MM.1S (cell line): ENCODE measurements around the gene RPS6KC1.
"Not testable (repeated sequence)": the region's sequence is repeated elsewhere in the genome, so short reads cannot be mapped to it uniquely, and the experiment has no call there.

Source experiments
- EZH2 ChIP-seq: fragments of 300-600 bp; sonication (generic); optimal IDR thresholded peaks from 2 replicates; pipeline ENCODE3; 2017; ENCODE audit warnings: low read depth, mild to moderate bottlenecking, antibody characterized with exemption, low read length, mixed read lengths
- EZH2phosphoT487 ChIP-seq: fragments of 300-600 bp; sonication (generic); IDR thresholded peaks from 2 replicates; pipeline ENCODE4 v1.6.1; 2018; ENCODE audit warnings: antibody characterized with exemption, low read length
- TF ChIP-seq, protein P1 (sequence below): fragments of 300-600 bp; sonication (generic); IDR thresholded peaks from 2 replicates; pipeline ENCODE4 v1.5.1; 2016; ENCODE audit warnings: antibody characterized with exemption, low read length, mixed read lengths

DNA sequence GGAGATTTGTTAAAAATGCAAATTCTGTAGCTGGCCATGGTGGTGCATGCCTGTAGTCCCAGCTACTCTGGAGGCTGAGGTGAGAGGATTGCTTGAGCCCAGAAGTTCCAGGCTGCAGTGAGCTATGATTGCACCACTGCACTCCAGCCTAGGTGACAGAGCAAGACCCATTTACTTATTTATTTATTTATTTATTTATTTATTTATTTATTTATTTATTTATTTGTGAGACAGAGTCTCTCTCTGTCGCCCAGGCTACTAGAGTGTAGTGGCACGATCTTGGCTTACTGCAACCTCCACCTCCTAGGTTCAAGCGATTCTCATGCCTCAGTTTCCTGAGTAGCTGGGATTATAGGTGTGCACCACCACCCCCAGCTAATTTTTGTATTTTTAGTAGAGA is 250.5 kb downstream of the RPS6KC1 start:
- TF ChIP-seq, protein P1, sequence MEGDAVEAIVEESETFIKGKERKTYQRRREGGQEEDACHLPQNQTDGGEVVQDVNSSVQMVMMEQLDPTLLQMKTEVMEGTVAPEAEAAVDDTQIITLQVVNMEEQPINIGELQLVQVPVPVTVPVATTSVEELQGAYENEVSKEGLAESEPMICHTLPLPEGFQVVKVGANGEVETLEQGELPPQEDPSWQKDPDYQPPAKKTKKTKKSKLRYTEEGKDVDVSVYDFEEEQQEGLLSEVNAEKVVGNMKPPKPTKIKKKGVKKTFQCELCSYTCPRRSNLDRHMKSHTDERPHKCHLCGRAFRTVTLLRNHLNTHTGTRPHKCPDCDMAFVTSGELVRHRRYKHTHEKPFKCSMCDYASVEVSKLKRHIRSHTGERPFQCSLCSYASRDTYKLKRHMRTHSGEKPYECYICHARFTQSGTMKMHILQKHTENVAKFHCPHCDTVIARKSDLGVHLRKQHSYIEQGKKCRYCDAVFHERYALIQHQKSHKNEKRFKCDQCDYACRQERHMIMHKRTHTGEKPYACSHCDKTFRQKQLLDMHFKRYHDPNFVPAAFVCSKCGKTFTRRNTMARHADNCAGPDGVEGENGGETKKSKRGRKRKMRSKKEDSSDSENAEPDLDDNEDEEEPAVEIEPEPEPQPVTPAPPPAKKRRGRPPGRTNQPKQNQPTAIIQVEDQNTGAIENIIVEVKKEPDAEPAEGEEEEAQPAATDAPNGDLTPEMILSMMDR, result not testable (repeated sequence)
- TF ChIP-seq EZH2phosphoT487, EZH2: not testable (repeated sequence)
